HG02938 (cell line): ENCODE data around the gene SCO2.
"Not testable (repeated sequence)": the region's sequence is repeated elsewhere in the genome, so short reads cannot be mapped to it uniquely, and the experiment has no call there.

Experiments used
- ATAC-seq: cut with Tn5 transposase; IDR thresholded peaks from one replicate; pipeline ENCODE4 v1.9.1; 2021; ENCODE audit warnings: mild to moderate bottlenecking, moderate library complexity; ENCODE audit not compliant: unreplicated experiment

SCO2 gene

GRCh38 chr22:50551160-50551752 lies 25.9 kb upstream of the SCO2 start:
- ATAC-seq, result no peak

- no peak for ATAC-seq
These were observed 25.0 kb upstream of the SCO2 start for GRCh38 chr22:50550395-50550794.

DNA sequence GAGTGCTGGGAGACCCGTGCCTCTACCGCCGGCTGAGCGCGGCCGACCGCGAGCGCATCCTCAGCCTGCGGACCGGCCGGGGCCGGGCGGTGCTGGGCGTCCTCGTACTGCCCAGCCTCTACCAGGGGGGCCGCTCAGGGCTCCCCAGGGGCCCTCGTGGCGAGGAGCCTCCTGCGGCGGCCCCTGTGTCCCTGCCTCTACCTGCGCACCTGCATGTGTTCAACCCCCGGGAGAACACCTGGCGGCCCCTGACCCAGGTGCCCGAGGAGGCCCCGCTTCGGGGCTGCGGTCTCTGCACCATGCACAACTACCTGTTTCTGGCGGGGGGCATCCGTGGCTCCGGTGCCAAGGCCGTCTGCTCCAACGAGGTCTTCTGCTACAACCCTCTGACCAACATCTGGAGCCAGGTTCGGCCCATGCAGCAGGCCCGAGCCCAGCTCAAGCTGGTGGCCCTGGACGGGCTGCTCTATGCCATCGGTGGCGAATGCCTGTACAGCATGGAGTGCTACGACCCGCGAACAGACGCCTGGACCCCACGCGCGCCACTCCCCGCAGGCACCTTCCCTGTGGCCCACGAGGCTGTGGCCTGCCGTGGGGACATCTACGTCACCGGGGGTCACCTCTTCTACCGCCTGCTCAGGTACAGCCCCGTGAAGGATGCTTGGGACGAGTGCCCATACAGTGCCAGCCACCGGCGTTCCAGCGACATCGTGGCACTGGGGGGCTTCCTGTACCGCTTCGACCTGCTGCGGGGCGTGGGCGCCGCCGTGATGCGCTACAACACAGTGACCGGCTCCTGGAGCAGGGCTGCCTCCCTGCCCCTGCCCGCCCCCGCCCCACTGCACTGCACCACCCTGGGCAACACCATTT lies 23.8 kb upstream of the SCO2 start:
- ATAC-seq, result no peak

DNA sequence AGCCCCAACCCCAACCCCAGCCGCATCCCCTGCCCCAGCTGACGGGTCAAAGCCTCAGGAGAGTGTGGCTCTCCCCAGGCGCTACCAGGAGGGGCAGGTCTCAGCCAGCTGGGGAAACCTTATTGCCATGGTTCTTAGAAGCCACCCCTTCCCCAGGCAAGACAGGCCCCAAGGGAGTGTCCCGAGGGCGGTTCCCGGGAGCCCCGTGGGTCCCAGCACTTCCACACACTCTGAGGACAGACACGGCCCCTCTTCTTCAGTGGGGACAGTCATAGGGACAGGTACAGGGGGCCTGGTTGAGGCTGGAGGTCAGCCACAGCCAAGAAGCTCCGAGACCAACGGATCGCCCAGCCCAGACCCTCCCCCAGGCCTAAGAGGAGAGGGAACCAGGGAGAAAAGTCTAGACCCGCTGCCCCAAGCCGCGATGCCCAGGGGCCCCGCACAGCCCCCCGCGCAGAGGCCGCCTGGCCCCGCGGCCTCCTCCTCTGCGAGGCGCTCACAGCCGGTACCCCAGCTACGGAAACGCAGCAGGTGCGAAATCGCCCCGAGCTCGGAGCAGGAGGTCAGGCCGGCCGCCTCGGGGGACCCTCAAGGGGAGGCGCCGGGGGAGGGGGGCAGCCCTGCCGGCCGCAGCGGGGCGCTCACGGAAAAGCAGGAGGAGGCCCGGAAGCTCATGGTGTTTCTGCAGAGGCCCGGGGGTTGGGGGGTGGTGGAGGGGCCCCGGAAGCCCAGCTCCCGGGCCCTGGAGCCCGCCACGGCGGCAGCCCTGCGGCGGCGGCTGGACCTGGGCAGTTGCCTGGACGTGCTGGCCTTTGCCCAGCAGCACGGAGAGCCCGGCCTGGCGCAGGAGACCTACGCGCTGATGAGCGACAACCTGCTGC lies 22.9 kb upstream of the SCO2 start:
- ATAC-seq, result no peak

DNA sequence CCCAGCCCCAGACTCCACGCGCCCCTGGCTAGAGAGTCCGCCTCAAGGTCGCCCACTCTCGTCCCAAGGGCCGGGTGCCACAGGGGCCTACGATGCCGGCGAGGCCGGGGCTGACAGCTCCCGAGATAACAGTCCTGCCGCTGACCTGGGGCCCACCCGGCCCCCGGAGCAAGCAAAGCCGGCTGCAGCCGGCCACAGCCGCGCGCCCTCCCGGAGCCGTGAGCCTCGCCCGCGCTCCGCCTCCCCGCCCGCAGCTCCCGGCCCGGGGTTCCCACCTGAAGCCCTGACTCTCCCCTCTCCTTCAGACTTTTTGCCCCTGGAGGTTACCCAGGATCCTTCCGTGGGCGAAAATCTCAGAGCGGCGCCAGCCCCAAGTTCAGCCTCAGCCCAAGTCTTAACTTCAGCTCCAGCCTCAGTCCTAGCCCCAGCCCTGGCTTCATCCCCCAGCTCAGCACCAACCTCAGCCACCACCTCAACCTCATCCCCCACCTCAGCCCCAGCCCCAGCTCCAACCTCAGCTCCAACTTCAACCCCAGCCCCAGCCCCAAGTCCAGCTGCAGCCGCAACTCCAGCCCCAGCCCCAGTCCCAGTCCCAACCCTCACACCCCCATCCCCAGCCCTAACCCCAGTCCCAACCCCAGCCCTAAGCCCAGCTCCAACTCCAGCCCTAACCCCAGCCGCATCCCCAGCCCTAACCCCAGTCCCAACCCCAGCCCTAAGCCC lies 22.0 kb upstream of the SCO2 start:
- ATAC-seq, result no peak

DNA sequence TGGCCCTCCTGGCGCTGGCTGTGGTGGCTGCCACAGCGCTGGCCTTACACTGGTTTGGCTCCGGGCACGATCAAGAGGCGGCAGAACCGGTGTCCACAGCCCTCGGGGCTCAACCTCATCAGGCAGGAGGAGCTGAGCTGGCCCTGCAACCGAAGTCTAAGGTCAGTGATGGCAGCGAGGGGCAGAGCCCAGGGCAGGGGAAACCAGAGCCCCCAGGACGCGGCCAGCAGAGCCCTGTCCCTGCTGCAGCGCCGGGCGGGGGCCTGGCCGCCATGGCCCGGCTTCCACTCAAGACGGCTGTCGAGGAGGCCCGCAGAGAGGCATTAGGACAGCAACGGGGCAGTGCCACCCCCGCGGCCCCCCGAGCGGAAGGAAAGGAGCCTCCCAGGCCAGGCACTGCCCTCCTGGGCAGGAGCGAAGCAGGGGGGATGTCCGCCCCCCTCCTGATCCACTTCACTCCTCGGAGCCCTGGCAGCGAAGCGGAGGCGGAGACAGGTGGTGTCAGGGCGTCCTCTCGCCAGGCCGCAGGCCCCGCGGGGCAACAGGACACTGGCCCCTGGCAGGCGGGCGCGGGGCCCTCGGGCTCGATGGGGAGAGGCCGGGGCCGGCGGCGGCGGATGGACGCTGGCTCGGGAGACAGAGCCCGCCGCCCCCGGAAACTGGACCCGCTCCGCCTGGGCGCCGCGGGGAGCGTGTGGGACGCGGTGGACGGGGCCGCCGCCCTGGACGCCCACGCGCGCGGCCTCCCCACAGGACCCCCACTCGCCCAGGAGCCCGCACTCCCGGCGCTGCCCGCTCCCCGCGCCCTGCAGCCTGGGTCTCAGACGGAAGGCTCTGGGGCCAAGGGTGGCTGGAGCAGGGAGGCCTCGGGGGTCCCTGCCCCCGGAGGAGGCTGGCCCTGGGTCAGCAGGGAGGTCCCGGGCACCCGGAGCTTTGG lies 21.2 kb upstream of the SCO2 start:
- ATAC-seq, result no peak

DNA sequence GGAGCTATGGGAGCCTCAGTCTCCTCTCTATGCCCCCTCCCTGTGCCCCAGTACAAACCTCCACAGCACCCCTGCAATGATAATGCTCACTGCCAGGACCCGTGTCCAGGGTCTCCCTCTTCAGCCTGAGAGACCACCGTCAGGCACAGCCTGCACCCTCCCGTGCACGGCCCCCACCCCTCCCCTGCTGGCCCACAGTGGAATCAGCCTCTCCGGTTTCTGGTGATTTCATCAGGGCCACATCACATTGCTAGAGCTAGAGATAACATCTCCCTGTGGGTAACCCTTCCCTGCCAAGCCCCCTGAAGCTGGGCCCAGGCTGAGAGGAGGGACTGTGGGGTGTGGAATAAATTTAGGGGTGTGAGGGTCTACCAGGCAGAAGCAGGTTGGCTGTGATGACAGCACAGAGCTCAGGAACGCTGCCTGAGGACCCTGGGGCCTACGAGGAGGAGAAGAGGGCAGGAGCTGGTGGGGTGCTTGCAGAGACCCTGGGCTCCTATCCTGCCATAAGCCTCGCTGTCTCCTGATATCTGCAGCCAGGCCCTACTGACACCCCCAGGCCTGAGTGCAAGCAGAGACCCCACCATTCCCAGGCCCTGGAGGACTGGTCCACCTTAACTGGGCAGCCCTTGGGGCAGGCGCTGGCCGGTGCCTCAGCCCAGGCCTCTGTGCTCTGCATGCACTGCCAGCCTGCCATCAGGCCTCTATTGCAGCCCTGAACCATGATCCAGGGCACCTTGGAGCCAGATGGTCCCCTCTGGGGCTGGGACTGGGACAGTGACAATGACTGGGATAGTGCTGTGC lies 20.3 kb upstream of the SCO2 start, which contains the start of gene KLHDC7B:
Gene KLHDC7B, plus strand, starts transcription at position 378 of the 804 bp plus-strand sequence. Its CDS starts 345 bp downstream, at position 723.
- ATAC-seq, result no peak

DNA sequence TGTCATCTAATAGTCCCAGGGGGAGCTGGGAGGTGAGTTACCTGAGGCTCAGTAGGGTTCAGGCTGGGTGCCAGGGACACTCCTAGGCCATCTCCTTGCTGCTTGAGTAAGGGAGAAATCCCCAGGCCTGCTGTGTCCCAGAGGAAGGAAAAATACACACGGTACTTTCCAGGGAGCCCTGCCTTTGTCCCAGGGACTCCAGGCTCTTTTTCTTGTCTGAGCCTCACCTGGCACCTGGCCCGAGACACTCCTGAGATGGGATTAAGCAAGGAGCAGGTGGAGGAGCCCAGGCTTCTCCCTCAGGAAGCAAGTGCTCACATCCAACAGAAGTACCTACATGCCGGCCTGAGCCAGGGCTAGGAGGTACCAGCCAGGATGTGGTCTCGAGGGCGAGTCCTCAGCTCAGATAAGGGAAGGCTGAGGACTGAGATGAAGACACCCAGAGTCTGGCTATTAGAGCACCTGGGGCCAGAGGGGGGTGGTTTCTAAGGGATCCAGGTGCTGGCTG lies 19.4 kb upstream of the SCO2 start:
- ATAC-seq, result no peak

GRCh38 chr22:50544078-50544745 lies 18.8 kb upstream of the SCO2 start:
- ATAC-seq, result no peak

- no peak for ATAC-seq
These were observed 17.1 kb upstream of the SCO2 start for GRCh38 chr22:50542416-50542927.

- not testable (repeated sequence) for ATAC-seq
These were observed 16.2 kb upstream of the SCO2 start for GRCh38 chr22:50541667-50542026.

GRCh38 chr22:50540381-50540780 lies 15.0 kb upstream of the SCO2 start:
- ATAC-seq, result no peak

DNA sequence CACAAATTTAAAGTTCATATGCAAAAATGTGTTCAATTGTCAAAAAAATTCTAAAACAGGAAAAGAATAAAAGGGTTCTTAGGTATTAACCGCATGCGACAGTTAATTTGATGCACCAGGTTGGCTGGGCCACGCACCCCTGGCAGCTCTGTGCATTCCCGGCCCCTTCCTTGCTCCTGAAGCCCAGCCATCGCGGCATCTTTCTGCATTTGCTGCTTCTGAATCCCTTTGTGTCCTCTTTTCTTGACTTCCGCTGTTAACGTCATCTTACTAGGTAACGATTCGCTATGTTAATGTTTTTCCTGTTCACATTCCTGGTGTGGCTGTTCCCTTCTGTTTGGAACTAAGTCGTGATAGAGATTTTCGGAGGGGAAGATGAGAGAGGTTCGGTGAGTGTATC lies 12.4 kb upstream of the SCO2 start:
- ATAC-seq, result no peak

DNA sequence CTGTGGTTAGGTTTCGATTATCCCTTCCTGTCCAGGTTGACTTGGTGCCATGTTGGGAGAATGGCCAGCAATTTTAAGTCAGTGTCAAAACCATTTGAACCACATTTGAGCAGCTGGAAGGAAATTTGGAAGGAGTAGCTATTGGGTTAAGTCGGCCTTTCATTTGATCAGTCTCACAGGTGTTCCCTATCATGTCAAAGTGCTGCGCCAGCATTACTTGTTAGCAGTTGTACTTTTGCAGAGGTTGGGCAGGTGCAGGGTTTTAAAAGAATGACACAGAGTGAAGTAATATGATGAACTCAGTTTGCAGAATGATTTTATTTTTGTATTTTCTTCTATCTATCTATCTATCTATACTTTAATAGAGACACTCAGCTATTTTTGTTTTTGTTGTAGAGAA lies 10.8 kb upstream of the SCO2 start:
- ATAC-seq, result no peak

GRCh38 chr22:50535113-50535512 lies 9.7 kb upstream of the SCO2 start:
- no peak for ATAC-seq

- not testable (repeated sequence) for ATAC-seq
These were observed 8.7 kb upstream of the SCO2 start for GRCh38 chr22:50533856-50534711.
